BJ (cell line): Measurements from ENCODE around the gene AOPEP. TPM values are rescaled to one million over a fixed set of nuclear protein-coding genes. Genes with fewer than 3 reads are reported as not detected.

Experiments used
- CTCF ChIA-PET: fragments of 350-600 bp; formaldehyde crosslinking; extraction: SDS; loops from one replicate; lab custom pipeline; 2021; ENCODE audit warnings: antibody characterized with exemption, inconsistent platforms; lab: Yijun Ruan, JAX
- POLR2A ChIA-PET: fragments of 300-600 bp; sonication (Branson Sonifier 250); formaldehyde crosslinking; extraction: SDS; loops from one replicate; lab custom pipeline; 2021; ENCODE audit warnings: antibody characterized with exemption; lab: Charles Lee
- DNase-seq: peaks from one replicate; pipeline ENCODE4 v3.0.0-alpha.2; 2011; ENCODE audit warnings: low read depth
- H3K27me3 ChIP-seq: 2 replicates; pipeline ENCODE4 v1.6.0; 2011; ENCODE audit warnings: low read length; ENCODE audit not compliant: control insufficient read depth, insufficient read depth
- H3K36me3 ChIP-seq: 2 replicates; pipeline ENCODE4 v1.5.1; 2011; ENCODE audit warnings: low read length; ENCODE audit not compliant: control insufficient read depth, insufficient read depth
- H3K4me3 ChIP-seq: 2 replicates; pipeline ENCODE4 v1.5.1; 2011; ENCODE audit warnings: low read depth, mild to moderate bottlenecking, control low read depth, low read length
- CTCF ChIP-seq: IDR thresholded peaks from 2 replicates; pipeline ENCODE4 v1.5.1; 2011; ENCODE audit warnings: low read depth, mild to moderate bottlenecking, control low read depth, inconsistent platforms, low read length, moderate library complexity; ENCODE audit not compliant: insufficient read depth
- polyA plus RNA-seq: library from polyadenylated mRNA; depleted of rRNA; stranded (reverse); fragments of >200 nt; gene quantifications from 2 replicates; pipeline ENCODE4 v1.2.3, GENCODE V29; 2011

AOPEP gene
- polyA plus RNA-seq, 1 experiment: 52.1 TPM

- H3K4me3 ChIP-seq: no peak overlapping the region
- no peak for TF ChIP-seq CTCF
- ChIA-PET CTCF (no interaction called here), POLR2A (interaction anchor here (0.7 kb wide), 1 partner anchor 411 kb away, joined by 4 read pairs; no protein-coding TSS in a partner anchor)
- peaks cover 51% of the 10 kb centered on the region for H3K36me3 ChIP-seq
- H3K27me3 ChIP-seq: no peaks in the 10 kb centered on the region
- DNase-seq: no peak
Measured at GRCh38 chr9:95084254-95084934, 357.9 kb downstream of the AOPEP start.

- ChIA-PET POLR2A (interaction anchor here (0.7 kb wide), 1 partner anchor 412 kb away, joined by 4 read pairs; no protein-coding TSS in a partner anchor), CTCF (interaction anchor here (1.1 kb wide), 1 partner anchor 18 kb away, joined by 3 read pairs; no protein-coding TSS in a partner anchor)
- H3K4me3 ChIP-seq: no peak overlapping the region
- DNase-seq: no peak
- H3K27me3 ChIP-seq: no peaks in the 10 kb centered on the region
- peaks cover 56% of the 10 kb centered on the region for H3K36me3 ChIP-seq
- TF ChIP-seq CTCF: no peak
Measured at GRCh38 chr9:95085036-95085770, 358.7 kb downstream of the AOPEP start.

- ChIA-PET CTCF (interaction anchor here (0.6 to 1.1 kb wide), 2 partner anchors 19 to 390 kb away, joined by 3 read pairs; no protein-coding TSS in a partner anchor), POLR2A (no interaction called here)
- Histone ChIP-seq H3K36me3 (peaks cover 51% of the 10 kb centered on the region), H3K4me3 (no peak overlapping the region), H3K27me3 (no peaks in the 10 kb centered on the region)
- DNase-seq: no peak
- no peak for TF ChIP-seq CTCF
Measured at GRCh38 chr9:95085861-95086563, 359.5 kb downstream of the AOPEP start.

DNA sequence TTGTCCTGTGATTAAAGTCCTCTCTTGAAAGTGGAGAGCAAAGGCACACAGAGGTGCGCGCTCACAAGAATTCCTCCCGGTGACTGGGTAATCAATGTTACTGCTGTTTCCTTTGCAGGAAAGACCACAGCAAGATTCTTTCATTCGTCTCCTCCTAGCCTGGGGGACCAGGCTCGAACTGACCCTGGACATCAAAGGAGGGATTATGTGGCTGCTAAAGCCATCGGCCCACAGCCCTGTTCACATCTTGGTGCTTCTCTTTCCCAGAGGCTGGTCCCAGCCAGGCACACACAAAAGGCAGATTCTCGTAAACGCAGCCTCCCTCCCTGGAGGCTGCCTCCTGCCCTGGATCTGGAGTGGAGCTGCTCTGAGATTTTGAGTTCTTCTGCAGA lies 360.1 kb downstream of the AOPEP start:
- peaks cover 48% of the 10 kb centered on the region for H3K36me3 ChIP-seq
- no peaks in the 10 kb centered on the region for H3K27me3 ChIP-seq
- H3K4me3 ChIP-seq: no peak overlapping the region
- CTCF ChIA-PET: interaction anchor here (0.6 kb wide), 2 partner anchors 78 to 390 kb away, joined by 3 to 4 read pairs; no protein-coding TSS in a partner anchor
- no peak for TF ChIP-seq CTCF
- DNase-seq: no peak
- POLR2A ChIA-PET: no interaction called here
